22Rv1 (cell line): ENCODE data around the gene ULK2.

Experiments
- CTCF ChIP-seq: fragments of 450-650 bp; IDR thresholded peaks from 2 replicates; pipeline ENCODE4 v1.5.1; 2017; ENCODE audit warnings: mild to moderate bottlenecking
- ZFX ChIP-seq: fragments of 450-650 bp; IDR thresholded peaks from 2 replicates; pipeline ENCODE4 v1.6.1; 2017; ENCODE audit warnings: antibody characterized with exemption, borderline replicate concordance

- TF ChIP-seq CTCF (no peak), ZFX (no peak)
Measured at GRCh38 chr17:19865021-19865420, 2.7 kb downstream of the ULK2 start.
